ENCODE measurements around the gene RHOD. TPM values are rescaled to one million over a fixed set of nuclear protein-coding genes. Genes with fewer than 3 reads are reported as not detected.

RHOD gene
- total RNA-seq, 1 experiment from 2014 or later = 99.9 TPM

GRCh38 chr11:67073908-67074307, 17.3 kb downstream of the RHOD start:
- no peaks in the 10 kb centered on the region for H4K20me1 ChIP-seq (ENCODE audit: low read length)
- no peaks in the 10 kb centered on the region for H3K9me3 ChIP-seq (ENCODE audit: low read length)
- no TSS peak for BruUV-seq (replicated peaks)
- no peak overlapping the region for H3K4me3 ChIP-seq (ENCODE audit: low read length)
- no peaks in the 10 kb centered on the region for H3K27me3 ChIP-seq (ENCODE audit: low read length)
- TF ChIP-seq EZH2phosphoT487 (IDR thresholded peaks at IDR 0.05; ENCODE audit: borderline replicate concordance, low read length) (no peak), EZH2 (IDR thresholded peaks at IDR 0.05; ENCODE audit: low read length, unreplicated experiment) (no peak)
- TF ChIP-seq, protein P1, sequence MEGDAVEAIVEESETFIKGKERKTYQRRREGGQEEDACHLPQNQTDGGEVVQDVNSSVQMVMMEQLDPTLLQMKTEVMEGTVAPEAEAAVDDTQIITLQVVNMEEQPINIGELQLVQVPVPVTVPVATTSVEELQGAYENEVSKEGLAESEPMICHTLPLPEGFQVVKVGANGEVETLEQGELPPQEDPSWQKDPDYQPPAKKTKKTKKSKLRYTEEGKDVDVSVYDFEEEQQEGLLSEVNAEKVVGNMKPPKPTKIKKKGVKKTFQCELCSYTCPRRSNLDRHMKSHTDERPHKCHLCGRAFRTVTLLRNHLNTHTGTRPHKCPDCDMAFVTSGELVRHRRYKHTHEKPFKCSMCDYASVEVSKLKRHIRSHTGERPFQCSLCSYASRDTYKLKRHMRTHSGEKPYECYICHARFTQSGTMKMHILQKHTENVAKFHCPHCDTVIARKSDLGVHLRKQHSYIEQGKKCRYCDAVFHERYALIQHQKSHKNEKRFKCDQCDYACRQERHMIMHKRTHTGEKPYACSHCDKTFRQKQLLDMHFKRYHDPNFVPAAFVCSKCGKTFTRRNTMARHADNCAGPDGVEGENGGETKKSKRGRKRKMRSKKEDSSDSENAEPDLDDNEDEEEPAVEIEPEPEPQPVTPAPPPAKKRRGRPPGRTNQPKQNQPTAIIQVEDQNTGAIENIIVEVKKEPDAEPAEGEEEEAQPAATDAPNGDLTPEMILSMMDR (conservative IDR thresholded peaks at IDR 0.05; ENCODE audit: low read depth, low read length) = no peak
- ChIA-PET CTCF (no interaction called here), POLR2A (ENCODE audit: unreplicated experiment) (no interaction called here)
- no peaks in the 10 kb centered on the region for H3K9me2 ChIP-seq (replicated peaks; ENCODE audit: low read length)
- no peaks in the 10 kb centered on the region for H3K79me2 ChIP-seq (ENCODE audit: low read length)
- no peak overlapping the region for H2AFZ ChIP-seq (ENCODE audit: low read length)
- H3K36me3 ChIP-seq (ENCODE audit: low read depth, low read length) = no peaks in the 10 kb centered on the region
- no peak overlapping the region for H3K27ac ChIP-seq (ENCODE audit: low read length)
- no peak overlapping the region for H3K4me2 ChIP-seq (ENCODE audit: low read length)
- no peaks in the 10 kb centered on the region for H3F3A ChIP-seq (ENCODE audit: low read length, unreplicated experiment)
- DNase-seq (no peak), ATAC-seq (no peak)
- H3K4me1 ChIP-seq (ENCODE audit: insufficient read depth, low read length) = peaks cover 10% of the 10 kb centered on the region
- intact Hi-C loops (cut with micrococcal nuclease) = no loop called here
- H3K9ac ChIP-seq (ENCODE audit: low read length) = no peak overlapping the region

DNA sequence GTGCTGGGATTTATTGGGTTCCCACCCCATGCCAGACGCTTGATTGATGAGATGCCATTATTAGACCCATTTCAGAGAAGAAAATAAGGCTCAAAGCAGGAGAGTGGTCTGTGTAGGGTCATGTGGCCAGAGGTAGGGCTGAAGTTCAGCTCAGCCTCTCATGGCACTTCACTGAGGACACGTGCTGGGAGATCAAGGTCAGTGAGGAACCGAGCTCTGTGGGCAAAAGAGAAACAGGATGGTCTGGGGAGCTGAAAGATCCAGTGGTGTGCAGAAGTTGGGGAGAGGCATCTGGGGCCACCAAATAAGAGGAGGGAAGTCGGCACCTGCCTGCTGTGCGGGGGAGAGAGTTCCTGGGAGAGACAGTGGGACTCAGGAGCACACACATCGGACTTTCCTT, 19.6 kb downstream of the RHOD start:
- no peaks in the 10 kb centered on the region for H3K27me3 ChIP-seq (ENCODE audit: low read length)
- no peaks in the 10 kb centered on the region for H3K79me2 ChIP-seq (ENCODE audit: low read length)
- no TSS peak for BruUV-seq (replicated peaks)
- H2AFZ ChIP-seq (ENCODE audit: low read length) = no peak overlapping the region
- no peak overlapping the region for H3K4me2 ChIP-seq (ENCODE audit: low read length)
- CTCF ChIA-PET = no interaction called here
- no peak overlapping the region for H3K27ac ChIP-seq (ENCODE audit: low read length)
- TF ChIP-seq, protein P1 (conservative IDR thresholded peaks at IDR 0.05; ENCODE audit: low read depth, low read length) = no peak
- TF ChIP-seq EZH2 (IDR thresholded peaks at IDR 0.05; ENCODE audit: low read length, unreplicated experiment) = no peak
- TF ChIP-seq EZH2phosphoT487 (IDR thresholded peaks at IDR 0.05; ENCODE audit: borderline replicate concordance, low read length) = no peak
- no peaks in the 10 kb centered on the region for H3K36me3 ChIP-seq (ENCODE audit: low read depth, low read length)
- POLR2A ChIA-PET (ENCODE audit: unreplicated experiment) = no interaction called here
- H3K4me3 ChIP-seq (ENCODE audit: low read length) = no peak overlapping the region
- intact Hi-C loops (cut with micrococcal nuclease) = no loop called here
- H3K9me3 ChIP-seq (ENCODE audit: low read length) = no peaks in the 10 kb centered on the region
- H3K4me1 ChIP-seq (ENCODE audit: insufficient read depth, low read length) = peaks cover 13% of the 10 kb centered on the region
- H3K9me2 ChIP-seq (replicated peaks; ENCODE audit: low read length) = no peaks in the 10 kb centered on the region
- no peak overlapping the region for H3K9ac ChIP-seq (ENCODE audit: low read length)
- no peaks in the 10 kb centered on the region for H4K20me1 ChIP-seq (ENCODE audit: low read length)
- DNase-seq (no peak), ATAC-seq (no peak)
- H3F3A ChIP-seq (ENCODE audit: low read length, unreplicated experiment) = no peaks in the 10 kb centered on the region

DNA sequence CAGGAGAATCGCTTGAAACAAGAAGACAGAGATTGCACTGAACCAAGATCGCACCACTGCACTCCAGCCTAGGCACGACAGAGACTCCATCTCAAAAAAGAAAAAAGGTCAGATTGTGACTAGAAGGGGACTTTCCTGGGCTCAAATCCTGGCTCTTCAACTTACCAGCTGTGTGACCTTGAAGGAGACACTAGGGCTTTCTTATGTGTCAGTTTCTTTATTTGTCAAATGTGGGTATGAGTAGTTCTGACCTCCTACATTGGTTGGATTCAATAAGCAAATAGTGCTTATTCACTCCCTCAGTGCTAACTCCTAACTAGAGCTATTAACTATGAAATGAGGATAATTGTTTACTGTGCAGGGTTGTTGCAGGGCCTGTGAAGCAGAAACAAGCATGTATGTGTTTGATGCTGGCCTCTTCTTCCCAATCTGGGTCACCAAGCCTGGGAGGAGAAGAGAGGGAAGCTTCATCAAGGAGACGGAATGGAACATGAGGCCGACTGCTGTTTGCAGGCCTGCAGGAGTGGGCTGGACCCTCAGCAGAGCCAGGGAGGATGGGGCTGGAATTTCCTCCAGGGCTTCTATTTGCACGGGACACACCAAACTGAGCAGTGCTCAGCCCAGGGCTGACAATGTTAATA, 22.5 kb downstream of the RHOD start:
- TF ChIP-seq, protein P1 (conservative IDR thresholded peaks at IDR 0.05; ENCODE audit: low read depth, low read length) = no peak
- no peak for TF ChIP-seq EZH2phosphoT487 (IDR thresholded peaks at IDR 0.05; ENCODE audit: borderline replicate concordance, low read length)
- TF ChIP-seq EZH2 (IDR thresholded peaks at IDR 0.05; ENCODE audit: low read length, unreplicated experiment) = no peak
- Histone ChIP-seq H2AFZ (ENCODE audit: low read length) (no peak overlapping the region), H3K9me2 (replicated peaks; ENCODE audit: low read length) (no peaks in the 10 kb centered on the region), H3K36me3 (ENCODE audit: low read depth, low read length) (no peaks in the 10 kb centered on the region), H3K4me1 (ENCODE audit: insufficient read depth, low read length) (peaks cover 19% of the 10 kb centered on the region), H3K27me3 (ENCODE audit: low read length) (no peaks in the 10 kb centered on the region), H3K4me3 (ENCODE audit: low read length) (no peak overlapping the region), H4K20me1 (ENCODE audit: low read length) (no peaks in the 10 kb centered on the region), H3F3A (ENCODE audit: low read length, unreplicated experiment) (no peaks in the 10 kb centered on the region), H3K79me2 (ENCODE audit: low read length) (no peaks in the 10 kb centered on the region), H3K4me2 (ENCODE audit: low read length) (no peak overlapping the region), H3K27ac (ENCODE audit: low read length) (0 out of 2 replicates have a peak overlapping the region, but pooled peaks have one; percentile 9), H3K9me3 (ENCODE audit: low read length) (no peaks in the 10 kb centered on the region), H3K9ac (ENCODE audit: low read length) (no peak overlapping the region)
- intact Hi-C loops (cut with micrococcal nuclease) = no loop called here
- CTCF ChIA-PET = no interaction called here
- DNase-seq (no peak), ATAC-seq (peak; percentile 11; the same call in 1 of the 2 replicates)
- no TSS peak for BruUV-seq (replicated peaks)
- POLR2A ChIA-PET (ENCODE audit: unreplicated experiment) = interaction anchor here (0.6 kb wide), 1 partner anchor 24 kb away, joined by 9 read pairs; no protein-coding TSS in a partner anchor
